HepG2 (cell line): Measurements from ENCODE around the gene CCT7. TPM values are rescaled to one million over a fixed set of nuclear protein-coding genes. Genes with fewer than 3 reads are reported as not detected.

Source experiments
- GLI4 ChIP-seq: sonication (generic); formaldehyde crosslinking; IDR thresholded peaks from 2 replicates; pipeline ENCODE4 v1.5.1; 2020; ENCODE audit warnings: missing genetic modification reagents, mild to moderate bottlenecking, moderate library complexity, borderline replicate concordance
- HDAC1 ChIP-seq: sonication (generic); formaldehyde crosslinking; IDR thresholded peaks from 2 replicates; pipeline ENCODE4 v1.5.1; 2020; ENCODE audit warnings: mild to moderate bottlenecking, missing genetic modification reagents
- NFIB ChIP-seq: sonication (generic); formaldehyde crosslinking; IDR thresholded peaks from 2 replicates; pipeline ENCODE4 v1.9.0; 2021; ENCODE audit warnings: missing genetic modification reagents, mild to moderate bottlenecking, borderline replicate concordance
- RCOR2 ChIP-seq: IDR thresholded peaks from 2 replicates; pipeline ENCODE4 v1.6.1; 2016; ENCODE audit warnings: missing biosample characterization, missing genetic modification reagents
- SALL2 ChIP-seq: sonication (generic); formaldehyde crosslinking; IDR thresholded peaks from 2 replicates; pipeline ENCODE4 v1.8.1; 2023; ENCODE audit warnings: mild to moderate bottlenecking, missing genetic modification reagents, inconsistent platforms
- SOX13 ChIP-seq, 3 experiments: fragments of 450-650 bp in 1 of 3; sonication (generic) in 1 of 3; formaldehyde crosslinking in 1 of 3; IDR thresholded peaks in 2 of 3; conservative IDR thresholded peaks in 1 of 3; 2 replicates each; pipeline versions ENCODE4 v1.5.0 to v1.6.1; 2016 to 2020; ENCODE audit warnings: antibody characterized with exemption in 1 of 3, mild to moderate bottlenecking in 1 of 3, missing compliant biosample characterization in 1 of 3, missing genetic modification reagents in 1 of 3, moderate library complexity in 1 of 3
- ZNF143 ChIP-seq: sonication (generic); formaldehyde crosslinking; IDR thresholded peaks from 2 replicates; pipeline ENCODE4 v1.4.0; 2020; ENCODE audit warnings: missing genetic modification reagents
- ZNF24 ChIP-seq: fragments of 450-650 bp; IDR thresholded peaks from 2 replicates; pipeline ENCODE4 v1.6.1; 2017; ENCODE audit warnings: antibody characterized with exemption, mild to moderate bottlenecking
- ZNF326 ChIP-seq: sonication (generic); formaldehyde crosslinking; IDR thresholded peaks from 2 replicates; pipeline ENCODE4 v1.4.0; 2020; ENCODE audit warnings: missing genetic modification reagents, borderline replicate concordance
- ZNF577 ChIP-seq: sonication (generic); formaldehyde crosslinking; IDR thresholded peaks from 2 replicates; pipeline ENCODE4 v1.4.0; 2020; ENCODE audit warnings: mild to moderate bottlenecking, low read depth, missing genetic modification reagents, borderline replicate concordance
- ZNF749 ChIP-seq: sonication (generic); formaldehyde crosslinking; IDR thresholded peaks from 2 replicates; pipeline ENCODE4 v1.8.0; 2022; ENCODE audit warnings: mild to moderate bottlenecking, missing genetic modification reagents, moderate library complexity, borderline replicate concordance
- polyA plus RNA-seq, 8 experiments: library from polyadenylated mRNA; depleted of rRNA in 3 of 8; stranded (reverse) in 7 of 8; unstranded in 1 of 8; fragments of >200 nt; fragmentation: Illumina TruSeq in 4 of 8; extraction: Trizol in 4 of 8; gene quantifications; 2 replicates each; pipeline versions ENCODE4 v1.2.1 to v1.2.3, GENCODE V29; 2011 to 2016; ENCODE audit warnings: low read depth in 4 of 8, missing spikeins in 1 of 8, mixed read lengths in 1 of 8; ENCODE audit not compliant: insufficient read depth in 1 of 8
- total RNA-seq, 5 experiments: library from RNA; depleted of rRNA; stranded (reverse); fragments of >200 nt; fragmentation: Illumina TruSeq; extraction: Trizol; gene quantifications; 2 replicates each; pipeline ENCODE4 v1.2.3, GENCODE V29; 2016; ENCODE audit warnings: low read depth in 1 of 5
- TF ChIP-seq, protein P1 (sequence below): sonication (generic); formaldehyde crosslinking; IDR thresholded peaks from 2 replicates; pipeline ENCODE4 v1.4.0; 2020; ENCODE audit warnings: missing genetic modification reagents
- TF ChIP-seq, protein P2 (sequence below): sonication (generic); formaldehyde crosslinking; IDR thresholded peaks from 2 replicates; pipeline ENCODE4 v1.5.0; 2020; ENCODE audit warnings: missing genetic modification reagents
- TF ChIP-seq, protein P3 (sequence below): sonication (generic); formaldehyde crosslinking; IDR thresholded peaks from 2 replicates; pipeline ENCODE4 v1.4.0; 2020; ENCODE audit warnings: missing genetic modification reagents
- TF ChIP-seq, protein P4 (sequence below): IDR thresholded peaks from 2 replicates; pipeline ENCODE4 v1.6.1; 2016; ENCODE audit warnings: missing compliant biosample characterization, missing genetic modification reagents, borderline replicate concordance
- TF ChIP-seq, protein P5 (sequence below): IDR thresholded peaks from 2 replicates; pipeline ENCODE4 v1.6.1; 2016; ENCODE audit warnings: missing genetic modification reagents, missing compliant biosample characterization

The CCT7 gene
- total and polyA plus RNA-seq, 2 of the 13 experiments (the other 11 are each of a cell fraction or from before 2014, with no cell fraction given): 347 to 517 TPM

DNA sequence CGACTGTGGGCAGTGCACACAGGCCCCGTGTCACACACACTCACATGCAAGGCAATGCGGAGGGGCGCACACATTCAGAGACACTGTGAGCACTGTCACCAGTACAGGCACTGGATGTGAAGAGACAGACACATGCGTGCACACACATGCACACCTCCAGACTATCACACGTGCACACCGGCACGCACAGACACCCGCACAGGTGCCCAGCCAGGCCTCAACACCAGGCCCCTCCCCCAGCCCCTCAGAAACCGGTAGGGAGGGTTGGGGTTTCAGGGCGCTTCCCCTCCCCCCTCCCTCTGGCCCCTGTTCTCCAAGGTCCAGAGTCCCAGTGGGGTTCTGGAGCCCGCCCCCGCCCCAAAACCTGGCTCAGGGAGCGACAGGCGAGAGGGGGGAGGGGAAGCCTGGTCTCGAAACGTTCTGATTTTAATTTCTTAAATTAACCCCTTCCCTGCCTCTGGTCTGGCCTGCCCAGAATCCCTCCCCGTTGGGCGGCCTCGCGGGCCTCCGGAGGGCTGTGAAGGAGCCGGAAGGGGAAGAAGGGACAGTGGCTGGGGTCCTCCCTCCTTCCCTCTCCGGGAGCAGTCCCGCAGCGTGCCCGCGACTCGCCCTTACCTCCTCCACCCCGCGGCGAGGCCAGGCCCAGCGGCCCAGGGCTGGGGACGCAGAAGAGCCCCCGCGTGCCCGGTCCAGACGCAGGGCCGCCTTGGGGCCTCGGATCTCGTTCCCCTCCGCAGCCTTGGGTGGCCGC is 49.6 kb downstream of the CCT7 start (continued):
- TF ChIP-seq, protein P1, sequence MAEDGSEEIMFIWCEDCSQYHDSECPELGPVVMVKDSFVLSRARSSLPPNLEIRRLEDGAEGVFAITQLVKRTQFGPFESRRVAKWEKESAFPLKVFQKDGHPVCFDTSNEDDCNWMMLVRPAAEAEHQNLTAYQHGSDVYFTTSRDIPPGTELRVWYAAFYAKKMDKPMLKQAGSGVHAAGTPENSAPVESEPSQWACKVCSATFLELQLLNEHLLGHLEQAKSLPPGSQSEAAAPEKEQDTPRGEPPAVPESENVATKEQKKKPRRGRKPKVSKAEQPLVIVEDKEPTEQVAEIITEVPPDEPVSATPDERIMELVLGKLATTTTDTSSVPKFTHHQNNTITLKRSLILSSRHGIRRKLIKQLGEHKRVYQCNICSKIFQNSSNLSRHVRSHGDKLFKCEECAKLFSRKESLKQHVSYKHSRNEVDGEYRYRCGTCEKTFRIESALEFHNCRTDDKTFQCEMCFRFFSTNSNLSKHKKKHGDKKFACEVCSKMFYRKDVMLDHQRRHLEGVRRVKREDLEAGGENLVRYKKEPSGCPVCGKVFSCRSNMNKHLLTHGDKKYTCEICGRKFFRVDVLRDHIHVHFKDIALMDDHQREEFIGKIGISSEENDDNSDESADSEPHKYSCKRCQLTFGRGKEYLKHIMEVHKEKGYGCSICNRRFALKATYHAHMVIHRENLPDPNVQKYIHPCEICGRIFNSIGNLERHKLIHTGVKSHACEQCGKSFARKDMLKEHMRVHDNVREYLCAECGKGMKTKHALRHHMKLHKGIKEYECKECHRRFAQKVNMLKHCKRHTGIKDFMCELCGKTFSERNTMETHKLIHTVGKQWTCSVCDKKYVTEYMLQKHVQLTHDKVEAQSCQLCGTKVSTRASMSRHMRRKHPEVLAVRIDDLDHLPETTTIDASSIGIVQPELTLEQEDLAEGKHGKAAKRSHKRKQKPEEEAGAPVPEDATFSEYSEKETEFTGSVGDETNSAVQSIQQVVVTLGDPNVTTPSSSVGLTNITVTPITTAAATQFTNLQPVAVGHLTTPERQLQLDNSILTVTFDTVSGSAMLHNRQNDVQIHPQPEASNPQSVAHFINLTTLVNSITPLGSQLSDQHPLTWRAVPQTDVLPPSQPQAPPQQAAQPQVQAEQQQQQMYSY: no peak
- TF ChIP-seq SOX13 (IDR thresholded peaks at IDR 0.05) (no peak; the same call in 1 of the 2 replicates), SOX13 (CRISPR knock-in tag; conservative IDR thresholded peaks at IDR 0.05 in 1 of 2, IDR thresholded peaks at IDR 0.05 in 1 of 2) (no peak), ZNF143 (CRISPR knock-in tag) (no peak), ZNF577 (no peak), GLI4 (CRISPR knock-in tag) (peak; percentile 84; the same call in 1 of the 2 replicates), ZNF326 (CRISPR knock-in tag) (no peak), ZNF24 (no peak), NFIB (no peak), SALL2 (CRISPR knock-in tag) (no peak), ZNF749 (no peak), RCOR2 (CRISPR knock-in tag) (no peak), HDAC1 (CRISPR knock-in tag) (no peak)
- TF ChIP-seq, protein P2, sequence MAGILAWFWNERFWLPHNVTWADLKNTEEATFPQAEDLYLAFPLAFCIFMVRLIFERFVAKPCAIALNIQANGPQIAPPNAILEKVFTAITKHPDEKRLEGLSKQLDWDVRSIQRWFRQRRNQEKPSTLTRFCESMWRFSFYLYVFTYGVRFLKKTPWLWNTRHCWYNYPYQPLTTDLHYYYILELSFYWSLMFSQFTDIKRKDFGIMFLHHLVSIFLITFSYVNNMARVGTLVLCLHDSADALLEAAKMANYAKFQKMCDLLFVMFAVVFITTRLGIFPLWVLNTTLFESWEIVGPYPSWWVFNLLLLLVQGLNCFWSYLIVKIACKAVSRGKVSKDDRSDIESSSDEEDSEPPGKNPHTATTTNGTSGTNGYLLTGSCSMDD: no peak
- TF ChIP-seq, protein P3, sequence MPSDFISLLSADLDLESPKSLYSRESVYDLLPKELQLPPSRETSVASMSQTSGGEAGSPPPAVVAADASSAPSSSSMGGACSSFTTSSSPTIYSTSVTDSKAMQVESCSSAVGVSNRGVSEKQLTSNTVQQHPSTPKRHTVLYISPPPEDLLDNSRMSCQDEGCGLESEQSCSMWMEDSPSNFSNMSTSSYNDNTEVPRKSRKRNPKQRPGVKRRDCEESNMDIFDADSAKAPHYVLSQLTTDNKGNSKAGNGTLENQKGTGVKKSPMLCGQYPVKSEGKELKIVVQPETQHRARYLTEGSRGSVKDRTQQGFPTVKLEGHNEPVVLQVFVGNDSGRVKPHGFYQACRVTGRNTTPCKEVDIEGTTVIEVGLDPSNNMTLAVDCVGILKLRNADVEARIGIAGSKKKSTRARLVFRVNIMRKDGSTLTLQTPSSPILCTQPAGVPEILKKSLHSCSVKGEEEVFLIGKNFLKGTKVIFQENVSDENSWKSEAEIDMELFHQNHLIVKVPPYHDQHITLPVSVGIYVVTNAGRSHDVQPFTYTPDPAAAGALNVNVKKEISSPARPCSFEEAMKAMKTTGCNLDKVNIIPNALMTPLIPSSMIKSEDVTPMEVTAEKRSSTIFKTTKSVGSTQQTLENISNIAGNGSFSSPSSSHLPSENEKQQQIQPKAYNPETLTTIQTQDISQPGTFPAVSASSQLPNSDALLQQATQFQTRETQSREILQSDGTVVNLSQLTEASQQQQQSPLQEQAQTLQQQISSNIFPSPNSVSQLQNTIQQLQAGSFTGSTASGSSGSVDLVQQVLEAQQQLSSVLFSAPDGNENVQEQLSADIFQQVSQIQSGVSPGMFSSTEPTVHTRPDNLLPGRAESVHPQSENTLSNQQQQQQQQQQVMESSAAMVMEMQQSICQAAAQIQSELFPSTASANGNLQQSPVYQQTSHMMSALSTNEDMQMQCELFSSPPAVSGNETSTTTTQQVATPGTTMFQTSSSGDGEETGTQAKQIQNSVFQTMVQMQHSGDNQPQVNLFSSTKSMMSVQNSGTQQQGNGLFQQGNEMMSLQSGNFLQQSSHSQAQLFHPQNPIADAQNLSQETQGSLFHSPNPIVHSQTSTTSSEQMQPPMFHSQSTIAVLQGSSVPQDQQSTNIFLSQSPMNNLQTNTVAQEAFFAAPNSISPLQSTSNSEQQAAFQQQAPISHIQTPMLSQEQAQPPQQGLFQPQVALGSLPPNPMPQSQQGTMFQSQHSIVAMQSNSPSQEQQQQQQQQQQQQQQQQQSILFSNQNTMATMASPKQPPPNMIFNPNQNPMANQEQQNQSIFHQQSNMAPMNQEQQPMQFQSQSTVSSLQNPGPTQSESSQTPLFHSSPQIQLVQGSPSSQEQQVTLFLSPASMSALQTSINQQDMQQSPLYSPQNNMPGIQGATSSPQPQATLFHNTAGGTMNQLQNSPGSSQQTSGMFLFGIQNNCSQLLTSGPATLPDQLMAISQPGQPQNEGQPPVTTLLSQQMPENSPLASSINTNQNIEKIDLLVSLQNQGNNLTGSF: 0 out of 2 replicates have a peak, but pooled peaks have one; percentile 9
- TF ChIP-seq, protein P4, sequence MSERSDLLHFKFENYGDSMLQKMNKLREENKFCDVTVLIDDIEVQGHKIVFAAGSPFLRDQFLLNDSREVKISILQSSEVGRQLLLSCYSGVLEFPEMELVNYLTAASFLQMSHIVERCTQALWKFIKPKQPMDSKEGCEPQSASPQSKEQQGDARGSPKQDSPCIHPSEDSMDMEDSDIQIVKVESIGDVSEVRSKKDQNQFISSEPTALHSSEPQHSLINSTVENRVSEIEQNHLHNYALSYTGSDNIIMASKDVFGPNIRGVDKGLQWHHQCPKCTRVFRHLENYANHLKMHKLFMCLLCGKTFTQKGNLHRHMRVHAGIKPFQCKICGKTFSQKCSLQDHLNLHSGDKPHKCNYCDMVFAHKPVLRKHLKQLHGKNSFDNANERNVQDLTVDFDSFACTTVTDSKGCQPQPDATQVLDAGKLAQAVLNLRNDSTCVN (CRISPR knock-in tag): 0 out of 2 replicates have a peak, but pooled peaks have one; percentile 27
- TF ChIP-seq, protein P5, sequence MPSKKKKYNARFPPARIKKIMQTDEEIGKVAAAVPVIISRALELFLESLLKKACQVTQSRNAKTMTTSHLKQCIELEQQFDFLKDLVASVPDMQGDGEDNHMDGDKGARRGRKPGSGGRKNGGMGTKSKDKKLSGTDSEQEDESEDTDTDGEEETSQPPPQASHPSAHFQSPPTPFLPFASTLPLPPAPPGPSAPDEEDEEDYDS (CRISPR knock-in tag): no peak
